Stomach smooth muscle (tissue), 2 donors: Measurements from ENCODE around the gene ABO.
"Not testable (repeated sequence)": the region's sequence is repeated elsewhere in the genome, so short reads cannot be mapped to it uniquely, and the experiment has no call there.

Source experiments
- H3K27ac ChIP-seq: one replicate; pipeline ENCODE4 v1.7.0; 2013; ENCODE audit warnings: mild to moderate bottlenecking, low read length, inconsistent platforms
- H3K27me3 ChIP-seq, 2 donors: one replicate each; pipeline ENCODE4 v1.7.0; 2013; ENCODE audit warnings: low read length in 2 of 2; ENCODE audit not compliant: insufficient read depth in 2 of 2, control insufficient read depth in 1 of 2
- H3K36me3 ChIP-seq, 2 donors: one replicate each; pipeline ENCODE4 v1.7.0; 2013; ENCODE audit warnings: low read length in 2 of 2; ENCODE audit not compliant: control insufficient read depth in 2 of 2, insufficient read depth in 2 of 2
- H3K4me1 ChIP-seq: one replicate; pipeline ENCODE4 v1.7.0; 2013; ENCODE audit warnings: low read length; ENCODE audit not compliant: control insufficient read depth, insufficient read depth
- H3K4me3 ChIP-seq, 2 donors: one replicate each; pipeline ENCODE4 v1.7.0; 2013; ENCODE audit warnings: low read length in 2 of 2
- H3K9ac ChIP-seq, 2 donors: one replicate each; pipeline ENCODE4 v1.7.0; 2013; ENCODE audit warnings: low read length in 2 of 2, mild to moderate bottlenecking in 1 of 2
- H3K9me3 ChIP-seq, 2 donors: one replicate each; pipeline ENCODE4 v1.7.0; 2013; ENCODE audit warnings: low read length in 2 of 2; ENCODE audit not compliant: control insufficient read depth in 2 of 2
- donor health status: healthy.
- donor health status: Pancreatic carcinoma.

ABO gene

GRCh38 chr9:133230514-133230913 lies 44.5 kb downstream of the ABO start:
- not testable (repeated sequence) for H3K36me3 ChIP-seq, H3K9ac ChIP-seq, H3K27me3 ChIP-seq, H3K9me3 ChIP-seq, H3K27ac ChIP-seq, H3K4me3 ChIP-seq, H3K4me1 ChIP-seq

DNA sequence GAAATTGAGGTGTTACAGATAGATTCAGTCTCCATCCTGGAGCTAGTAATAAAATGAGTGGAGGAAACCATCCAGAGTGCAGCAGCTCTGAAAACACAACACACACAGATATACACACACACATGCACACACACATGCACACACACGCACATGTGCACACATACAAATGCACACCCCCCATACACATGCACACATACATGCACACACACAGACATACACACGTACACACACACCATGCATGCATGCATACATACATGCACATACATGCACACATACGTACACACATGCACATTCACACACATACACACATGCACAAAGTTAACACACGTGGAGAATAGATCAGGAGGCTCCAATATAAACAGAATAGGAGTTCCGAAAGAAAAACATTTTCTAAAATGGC lies 44.9 kb downstream of the ABO start:
- Histone ChIP-seq H3K4me1 (no peaks in the 10 kb centered on the region), H3K9me3 (peaks cover 0 to 3% of the 10 kb centered on the region in 2 donors), H3K9ac (no peak overlapping the region)

GRCh38 chr9:133228474-133229193 lies 46.4 kb downstream of the ABO start:
- H3K4me3 ChIP-seq, H3K27ac ChIP-seq, H3K4me1 ChIP-seq, H3K9ac ChIP-seq, H3K9me3 ChIP-seq, H3K36me3 ChIP-seq, H3K27me3 ChIP-seq: not testable (repeated sequence)

More for the DNA sequence above, 44.9 kb downstream of the ABO start:
- peaks cover 2 to 6% of the 10 kb centered on the region in 2 donors for H3K27me3 ChIP-seq
- H3K27ac ChIP-seq: no peak overlapping the region
- no peak overlapping the region for H3K4me3 ChIP-seq
- no peaks in the 10 kb centered on the region for H3K36me3 ChIP-seq

GRCh38 chr9:133227996-133228395 lies 47.0 kb downstream of the ABO start:
- not testable (repeated sequence) for H3K4me1 ChIP-seq, H3K9ac ChIP-seq, H3K27ac ChIP-seq, H3K36me3 ChIP-seq, H3K4me3 ChIP-seq, H3K9me3 ChIP-seq, H3K27me3 ChIP-seq

DNA sequence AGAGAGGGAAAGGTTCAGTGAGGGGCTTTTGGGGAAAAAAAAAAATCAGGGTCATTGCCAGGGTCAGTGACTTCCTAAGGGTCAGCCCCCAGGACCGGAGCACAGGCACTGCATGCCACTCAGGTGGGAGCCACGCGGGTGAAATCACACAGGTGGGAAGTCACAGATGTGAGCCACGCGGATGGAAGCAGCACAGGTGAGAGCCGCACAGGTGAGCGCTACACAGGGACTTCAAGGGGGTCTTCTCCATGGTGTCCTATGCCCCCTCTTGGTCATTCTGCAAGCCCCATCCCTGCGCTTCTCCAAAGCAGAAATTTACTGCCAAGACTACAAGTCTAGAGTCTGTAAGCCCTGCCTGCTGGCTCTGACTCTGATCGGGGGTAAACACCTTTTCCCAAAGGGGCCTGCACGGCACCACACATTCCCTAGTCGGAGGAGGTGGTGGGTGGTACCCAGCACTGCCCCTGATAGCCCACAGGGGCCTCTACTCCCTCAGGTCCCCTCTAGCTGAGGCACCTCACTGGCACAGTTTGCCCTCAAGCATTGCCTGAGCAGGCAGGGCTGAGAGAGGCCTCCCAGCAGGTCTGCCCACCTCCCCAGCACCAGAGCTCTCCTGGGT lies 47.6 kb downstream of the ABO start:
- Histone ChIP-seq H3K4me3 (no peak overlapping the region), H3K36me3 (no peaks in the 10 kb centered on the region), H3K9ac (no peak overlapping the region), H3K9me3 (peaks cover 0 to 3% of the 10 kb centered on the region in 2 donors), H3K27ac (no peak overlapping the region), H3K4me1 (no peaks in the 10 kb centered on the region), H3K27me3 (peaks cover 4 to 6% of the 10 kb centered on the region in 2 donors)

GRCh38 chr9:133226219-133227171 lies 48.5 kb downstream of the ABO start:
- Histone ChIP-seq H3K27ac (no peak overlapping the region), H3K9me3 (peaks cover 0 to 3% of the 10 kb centered on the region in 2 donors), H3K27me3 (peaks cover 4 to 6% of the 10 kb centered on the region in 2 donors), H3K36me3 (no peaks in the 10 kb centered on the region), H3K4me3 (no peak overlapping the region), H3K9ac (no peak overlapping the region), H3K4me1 (no peaks in the 10 kb centered on the region)

- Histone ChIP-seq H3K27me3 (peaks cover 4 to 6% of the 10 kb centered on the region in 2 donors), H3K4me3 (no peak overlapping the region), H3K36me3 (no peaks in the 10 kb centered on the region), H3K9ac (no peak overlapping the region), H3K27ac (no peak overlapping the region), H3K9me3 (peaks cover 0 to 3% of the 10 kb centered on the region in 2 donors), H3K4me1 (no peaks in the 10 kb centered on the region)
These were observed 49.6 kb downstream of the ABO start for GRCh38 chr9:133225171-133226011.

GRCh38 chr9:133224762-133225161 lies 50.2 kb downstream of the ABO start:
- Histone ChIP-seq H3K36me3 (no peaks in the 10 kb centered on the region), H3K27me3 (peaks cover 4 to 6% of the 10 kb centered on the region in 2 donors)

DNA sequence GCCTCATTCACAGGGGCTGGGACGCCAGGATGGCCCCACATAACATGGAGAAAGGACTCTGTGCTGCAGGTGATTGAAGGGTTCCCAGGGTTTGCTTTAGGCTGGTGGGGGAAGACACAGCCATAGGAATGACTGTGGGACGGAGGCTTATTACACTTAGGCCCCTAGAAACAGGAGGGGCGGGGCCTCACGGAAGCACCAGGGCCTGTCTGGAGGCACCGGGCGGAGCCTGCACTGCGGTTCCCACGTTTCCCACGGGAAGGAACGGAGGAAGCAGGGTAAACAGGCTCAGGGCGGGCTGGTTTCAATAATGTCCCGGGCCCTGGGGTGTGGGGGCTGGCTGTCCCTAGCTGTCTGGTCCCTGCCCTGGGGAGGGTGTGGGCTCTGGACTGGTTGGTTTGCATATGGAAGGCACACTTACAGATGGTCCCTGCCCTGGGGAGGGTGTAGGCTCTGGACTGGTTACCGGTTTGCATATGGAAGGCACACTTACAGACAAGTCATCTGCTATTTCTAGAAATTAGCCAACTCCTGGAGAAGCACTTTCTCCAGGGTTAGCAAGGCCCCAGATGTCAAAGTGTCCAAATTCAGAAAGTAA lies 51.7 kb downstream of the ABO start:
- not testable (repeated sequence) for H3K9ac ChIP-seq, H3K9me3 ChIP-seq, H3K27me3 ChIP-seq, H3K4me1 ChIP-seq, H3K27ac ChIP-seq, H3K36me3 ChIP-seq, H3K4me3 ChIP-seq

More at GRCh38 chr9:133224762-133225161, 50.2 kb downstream of the ABO start:
- Histone ChIP-seq H3K9me3 (no peaks in the 10 kb centered on the region), H3K4me3 (no peak overlapping the region), H3K27ac (no peak overlapping the region), H3K4me1 (no peaks in the 10 kb centered on the region), H3K9ac (no peak overlapping the region)

GRCh38 chr9:133221994-133222393 lies 53.0 kb downstream of the ABO start:
- H3K9ac ChIP-seq, H3K27ac ChIP-seq, H3K9me3 ChIP-seq, H3K36me3 ChIP-seq, H3K4me1 ChIP-seq, H3K4me3 ChIP-seq, H3K27me3 ChIP-seq: not testable (repeated sequence)
